HS-5 (cell line): Measurements from ENCODE around the gene METTL2A.
"Not testable (repeated sequence)": the region's sequence is repeated elsewhere in the genome, so short reads cannot be mapped to it uniquely, and the experiment has no call there.

Source experiments
- DNase-seq: peaks from one replicate; pipeline ENCODE4 v3.0.0-alpha.2; 2012; ENCODE audit warnings: low read depth

Gene METTL2A

DNA sequence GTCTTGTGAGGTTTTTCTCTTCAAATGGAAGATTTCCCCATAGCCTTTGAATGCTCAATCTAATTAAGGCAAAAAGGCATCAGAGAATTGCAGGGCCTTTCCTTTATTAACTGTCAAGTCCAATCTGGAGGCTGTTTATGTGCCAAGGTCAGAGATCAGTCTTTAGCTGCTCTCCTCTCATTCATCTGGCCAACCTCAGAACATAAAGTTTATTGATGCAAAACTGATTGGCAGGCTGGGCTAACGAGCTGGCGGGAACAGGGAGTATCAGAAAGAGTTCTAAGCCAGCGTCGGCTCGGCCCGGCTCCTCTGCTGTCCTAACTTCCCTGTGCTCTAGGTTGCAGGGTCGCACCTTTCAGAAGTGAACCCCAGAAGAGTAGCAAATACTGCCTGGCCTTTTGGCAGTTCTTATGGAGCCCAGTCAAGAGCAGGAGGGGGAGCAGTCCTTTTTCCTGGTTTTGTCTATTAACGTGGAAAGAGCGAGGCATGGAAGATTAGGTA, 47.7 kb downstream of the METTL2A start:
- DNase-seq, result not testable (repeated sequence)

DNA sequence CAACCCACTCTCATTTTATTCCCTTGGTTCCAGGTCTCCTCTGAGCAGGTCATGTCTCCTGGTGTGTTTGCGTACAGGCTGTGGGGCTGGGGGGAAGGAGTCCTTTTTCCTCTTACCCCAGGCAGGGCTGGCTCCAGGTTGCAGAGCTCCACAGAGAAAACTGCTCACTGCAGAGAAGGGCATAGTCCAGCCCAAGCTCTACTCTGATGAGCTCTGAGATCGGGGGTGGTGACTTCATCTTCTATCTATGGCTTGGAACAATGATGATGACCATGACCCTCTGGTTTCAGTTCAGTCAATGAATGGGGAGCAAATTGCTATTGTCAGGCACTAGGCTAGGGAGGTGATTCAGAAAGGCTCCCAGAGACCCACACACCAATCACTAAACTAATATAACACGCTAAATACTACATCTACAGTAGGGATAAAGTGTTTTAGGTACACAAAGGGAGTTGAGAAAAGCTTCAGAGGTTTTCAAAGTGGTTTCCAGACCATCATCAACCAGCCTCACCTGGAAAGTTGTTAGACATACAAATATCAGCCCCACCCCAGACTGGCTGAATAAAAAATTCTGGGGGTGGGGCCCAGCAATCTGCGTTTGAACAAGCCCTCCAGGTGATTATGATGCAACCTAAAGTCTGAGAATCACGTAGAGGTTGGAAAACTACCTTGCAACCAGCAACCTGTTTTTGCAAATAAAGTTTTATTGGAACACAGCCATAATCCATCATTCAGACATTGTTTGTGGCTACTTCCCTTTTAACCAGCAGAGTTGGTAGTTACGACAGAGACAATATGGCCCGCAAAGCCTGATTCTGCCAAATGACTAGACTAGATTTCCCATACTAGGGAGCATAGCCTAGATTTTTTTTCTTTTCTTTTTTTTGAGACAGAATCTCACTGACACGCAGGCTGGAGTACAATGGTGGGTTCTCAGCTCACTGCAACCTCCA, 49.6 kb downstream of the METTL2A start:
- DNase-seq, result not testable (repeated sequence)

DNA sequence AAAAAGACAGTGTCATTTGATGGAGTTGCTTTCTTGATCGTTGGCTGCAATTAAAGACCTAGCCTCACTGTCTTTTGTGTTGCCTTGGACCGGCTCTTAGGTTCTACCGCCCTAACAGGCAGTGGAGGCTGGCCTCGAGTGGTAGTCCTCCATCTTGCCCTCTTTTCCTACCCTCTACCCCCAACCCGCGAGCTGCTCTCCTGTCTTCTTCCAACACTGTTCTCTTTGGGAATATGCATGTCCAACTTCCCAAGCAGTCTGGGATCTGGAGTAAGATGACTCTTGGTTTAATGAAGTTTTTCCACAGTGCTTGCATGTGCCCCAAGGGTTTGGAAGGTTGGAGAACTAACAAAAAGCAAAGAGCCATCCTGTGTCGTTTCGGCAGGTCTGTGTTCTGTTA, 53.4 kb downstream of the METTL2A start:
- DNase-seq, result not testable (repeated sequence)

DNA sequence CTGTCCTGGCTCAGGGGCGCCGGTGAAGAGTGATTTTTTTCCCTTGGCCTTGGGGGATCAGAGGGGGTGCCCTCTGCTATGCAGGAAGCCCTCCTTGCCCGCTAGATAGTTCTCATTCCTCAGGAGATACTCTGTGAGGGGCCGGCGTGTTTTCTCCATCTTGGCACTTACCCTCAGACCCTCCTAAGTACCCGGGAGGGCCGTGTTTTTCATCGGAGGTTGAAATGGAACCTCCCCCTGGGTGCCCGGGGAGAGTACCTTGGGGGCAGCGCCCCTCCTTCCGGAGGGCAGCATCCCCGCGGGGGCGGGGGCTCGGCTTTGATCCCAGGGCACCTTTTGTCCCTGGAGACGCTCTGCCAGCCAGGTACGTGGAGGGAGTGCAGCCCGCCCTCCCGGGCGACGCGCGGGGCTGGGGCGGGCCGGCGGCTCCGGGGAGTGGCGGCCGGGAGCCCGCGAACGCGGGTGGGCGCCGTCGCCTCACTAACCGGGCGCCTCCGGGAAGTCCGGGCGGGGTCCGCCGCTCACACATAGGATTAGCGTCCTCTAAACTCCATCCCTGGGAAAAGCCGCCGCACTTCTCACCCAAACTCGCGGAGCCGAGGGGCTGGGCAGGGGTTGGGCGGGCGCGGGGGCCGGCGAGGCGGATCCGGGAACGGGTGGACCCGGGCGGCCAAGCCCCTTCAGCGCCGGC, 54.2 kb downstream of the METTL2A start:
- DNase-seq, result not testable (repeated sequence)

DNA sequence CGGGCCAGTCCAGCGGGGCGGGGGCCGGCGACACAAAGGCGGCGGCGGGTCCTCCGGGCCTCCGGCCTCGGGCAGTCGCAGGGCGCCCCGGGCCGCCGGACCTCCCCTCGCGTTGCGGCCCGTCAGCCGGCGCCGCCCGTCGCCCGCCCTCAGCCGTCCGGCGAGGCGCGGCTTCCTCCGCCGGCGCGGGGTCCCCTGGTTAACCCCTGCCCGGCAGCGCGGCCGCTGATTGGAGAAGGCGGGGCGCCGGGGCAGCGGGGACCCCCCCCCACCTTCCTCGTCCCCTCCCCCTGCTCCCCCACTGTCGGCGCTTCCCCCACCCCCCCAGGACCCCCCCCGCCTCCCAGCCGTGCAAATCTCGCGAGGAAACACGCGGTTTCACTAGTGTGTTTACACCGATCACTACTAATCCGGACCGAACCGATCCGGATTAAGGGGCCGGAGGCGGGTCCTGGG, 54.8 kb downstream of the METTL2A start, which contains the start of gene TLK2:
Gene TLK2, plus strand, starts transcription at position 402 of the 456 bp plus-strand sequence. CDS start 2,301 bp downstream, outside the sequence.
- no peak for DNase-seq

DNA sequence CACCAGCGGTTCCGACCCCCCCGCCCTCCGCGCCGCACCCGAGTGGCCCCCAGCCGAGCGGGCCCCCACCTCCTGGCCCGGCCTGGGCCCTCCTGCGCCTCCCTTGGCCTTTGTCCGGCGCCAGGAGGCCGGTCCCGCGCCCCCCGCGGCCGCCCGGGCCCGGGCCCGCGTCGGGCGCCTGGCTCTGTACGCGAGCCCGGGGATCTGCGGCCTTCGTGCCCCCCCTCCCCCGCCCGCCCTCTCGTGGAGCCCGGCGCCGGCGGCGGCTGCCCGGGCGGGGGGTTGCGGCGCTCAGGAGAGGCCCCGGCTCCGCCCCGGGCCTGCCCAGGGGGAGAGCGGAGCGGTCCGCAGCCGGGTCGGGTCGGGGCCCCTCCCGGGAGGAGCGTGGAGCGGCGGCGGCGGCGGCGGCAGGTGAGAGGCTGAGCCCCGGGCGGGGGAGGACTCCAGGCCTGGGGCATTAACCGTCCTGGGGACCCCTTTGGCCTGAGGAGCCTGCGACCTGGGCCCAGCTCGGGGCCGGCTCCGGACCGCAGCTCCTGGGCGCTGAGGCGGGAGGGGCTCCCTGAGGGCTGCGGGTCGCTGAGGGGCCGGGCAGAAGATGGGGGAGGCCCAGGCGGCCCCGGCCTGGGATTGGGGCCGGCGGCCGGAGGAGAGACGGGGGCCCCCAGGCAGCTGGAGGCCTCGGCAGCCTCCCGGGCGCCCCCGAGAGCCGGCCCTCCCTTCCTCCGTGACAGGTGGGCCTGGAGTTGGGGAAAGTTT, 55.4 kb downstream of the METTL2A start:
- not testable (repeated sequence) for DNase-seq

DNA sequence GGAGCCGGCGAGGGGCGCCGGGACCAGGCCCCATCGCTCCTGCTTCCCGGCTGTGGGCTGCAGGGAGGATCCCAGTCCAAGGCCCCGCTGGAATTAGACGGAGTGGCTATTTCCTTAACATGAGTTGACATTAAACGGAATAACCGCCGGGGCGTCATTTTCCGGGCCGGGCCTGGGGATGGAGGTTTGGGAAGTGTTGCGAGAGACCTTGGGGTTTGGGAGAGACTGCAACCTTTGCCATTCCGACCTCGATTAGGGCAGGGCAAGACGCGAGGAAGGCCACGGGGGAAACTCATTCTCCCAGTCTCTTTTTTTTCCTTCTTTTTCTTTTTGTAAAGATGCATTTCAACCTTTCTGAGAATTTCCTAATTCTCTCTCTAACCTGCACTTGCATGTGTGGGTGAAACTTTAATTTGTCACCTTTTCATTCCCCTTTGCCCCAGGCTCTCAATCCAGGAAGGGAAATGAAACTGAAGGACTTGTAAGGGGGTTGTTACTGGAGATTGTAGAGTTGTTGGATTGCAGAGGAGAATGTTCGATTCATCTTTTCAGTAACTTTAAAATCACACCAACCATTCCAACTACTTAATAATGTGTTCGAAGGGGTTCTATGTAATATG, 56.1 kb downstream of the METTL2A start:
- not testable (repeated sequence) for DNase-seq

DNA sequence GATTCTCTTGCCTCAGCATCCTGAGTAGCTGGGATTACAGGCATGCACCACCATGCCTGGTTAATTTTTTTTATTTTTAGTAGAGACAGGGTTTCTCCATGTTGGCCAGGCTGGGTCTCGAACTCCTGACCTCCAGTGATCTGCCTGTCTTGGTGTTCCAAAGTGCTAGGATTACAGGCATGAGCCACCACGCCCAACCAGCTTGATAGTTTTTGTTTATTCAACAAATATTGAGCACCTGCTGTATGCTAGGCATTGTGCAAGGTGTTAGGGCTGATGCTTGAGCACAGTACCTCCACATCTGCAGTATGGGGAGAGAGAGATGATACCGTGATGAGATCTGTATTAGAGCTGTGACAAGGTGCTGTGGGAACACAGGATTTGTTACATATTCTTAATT, 58.9 kb downstream of the METTL2A start:
- DNase-seq, result not testable (repeated sequence)

DNA sequence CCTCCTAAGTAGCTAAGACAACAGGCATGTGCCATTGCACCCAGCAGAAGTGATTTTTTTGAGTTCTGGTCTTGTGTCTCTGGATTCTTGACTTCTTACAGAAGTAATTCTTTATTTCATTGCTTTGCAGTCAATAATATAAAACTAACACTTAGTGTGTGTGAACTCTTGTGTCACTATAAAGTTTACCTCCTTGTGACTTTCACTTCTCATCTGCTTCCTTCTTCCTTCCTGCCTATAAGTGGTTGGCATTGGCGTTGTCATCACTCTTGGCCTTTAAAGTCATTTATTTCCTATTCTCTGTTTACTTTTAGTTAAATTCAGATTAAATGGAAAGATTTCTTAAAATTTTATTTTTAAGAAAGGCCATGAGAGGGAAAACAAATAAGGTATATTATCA, 67.3 kb downstream of the METTL2A start:
- DNase-seq, result not testable (repeated sequence)

DNA sequence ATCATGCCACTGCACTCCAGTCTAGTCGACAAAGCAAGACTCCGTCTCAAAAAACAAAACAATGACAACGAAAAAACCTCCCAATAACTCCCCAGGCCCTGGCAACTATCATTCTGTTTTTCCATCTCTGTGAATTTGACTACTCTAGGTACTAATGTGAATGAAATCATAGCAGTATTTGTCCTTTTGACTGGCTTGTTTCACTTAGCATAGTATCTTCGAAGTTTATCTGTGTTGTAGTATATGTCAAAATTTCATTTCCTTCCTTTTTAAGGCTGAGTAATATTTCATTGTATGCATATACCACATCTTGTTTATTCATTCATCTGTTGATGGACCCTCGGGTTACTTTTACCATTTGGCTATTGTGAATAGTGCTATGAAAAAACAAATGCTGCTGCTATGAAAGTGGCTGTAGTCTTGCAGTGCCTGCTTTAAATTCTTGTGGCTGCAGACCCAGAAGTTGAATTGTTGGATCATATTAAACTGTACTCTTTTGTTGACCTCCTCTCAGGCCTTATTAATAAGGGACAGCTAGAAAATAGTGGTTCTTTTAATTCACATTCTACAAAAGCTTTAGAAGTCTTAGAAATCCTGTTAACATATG, 69.5 kb downstream of the METTL2A start:
- DNase-seq, result not testable (repeated sequence)

DNA sequence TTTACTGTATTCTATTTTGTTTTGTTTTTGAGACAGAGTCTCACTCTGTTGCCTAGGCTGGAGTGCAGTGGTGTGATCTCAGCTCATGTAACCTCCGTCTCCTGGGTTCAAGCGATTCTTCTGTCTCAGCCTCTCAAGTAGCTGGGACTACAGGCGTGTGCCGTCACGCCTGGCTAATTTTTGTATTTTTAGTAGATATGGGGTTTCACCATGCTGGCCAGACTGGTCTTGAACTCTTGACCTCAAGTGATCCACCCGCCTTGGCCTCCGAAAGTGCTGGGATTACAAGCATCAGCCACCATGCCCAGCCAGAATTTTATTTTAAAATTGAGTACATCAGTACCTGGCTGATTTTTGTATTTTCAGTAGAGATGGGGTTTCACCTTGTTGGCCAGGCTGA, 70.4 kb downstream of the METTL2A start:
- DNase-seq, result not testable (repeated sequence)

DNA sequence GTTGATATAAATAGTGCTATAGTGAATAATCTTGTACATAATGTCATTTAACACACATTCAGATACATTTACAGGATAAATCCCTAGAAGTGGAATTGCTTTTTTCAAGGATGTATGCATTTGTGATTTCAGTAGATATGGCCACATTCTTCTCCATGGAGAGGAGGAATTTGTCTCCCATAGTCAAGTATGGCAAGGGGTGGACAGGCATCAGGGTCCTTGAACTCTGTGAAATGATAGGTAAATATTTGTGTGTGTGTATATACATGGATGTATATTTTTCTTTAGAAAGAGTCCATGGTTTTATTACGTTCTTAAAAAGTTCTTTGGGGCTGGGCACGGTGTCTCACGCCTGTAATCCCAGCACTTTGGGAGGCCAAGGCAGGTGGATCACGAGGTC, 72.6 kb downstream of the METTL2A start:
- DNase-seq, result not testable (repeated sequence)

DNA sequence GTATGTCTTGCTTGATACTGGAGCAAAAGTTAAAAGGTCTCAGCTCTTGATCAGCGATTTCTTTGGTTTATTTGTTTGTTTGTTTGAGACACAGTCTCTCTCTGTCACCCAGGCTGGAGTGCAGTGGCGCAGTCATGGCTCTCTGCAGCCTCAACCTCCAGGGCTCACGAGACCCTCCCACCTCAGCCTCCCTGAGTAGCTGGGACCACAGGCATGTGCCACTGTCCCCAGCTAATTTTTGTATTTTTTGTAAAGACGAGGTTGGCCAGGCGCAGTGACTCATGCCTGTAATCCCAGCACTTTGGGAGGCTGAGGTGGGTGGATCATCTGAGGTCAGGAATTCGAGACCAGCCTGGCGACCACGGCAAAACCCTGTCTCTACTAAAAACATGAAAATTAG, 75.1 kb downstream of the METTL2A start:
- not testable (repeated sequence) for DNase-seq
